ENCODE results near the gene TMEM109.

DNA sequence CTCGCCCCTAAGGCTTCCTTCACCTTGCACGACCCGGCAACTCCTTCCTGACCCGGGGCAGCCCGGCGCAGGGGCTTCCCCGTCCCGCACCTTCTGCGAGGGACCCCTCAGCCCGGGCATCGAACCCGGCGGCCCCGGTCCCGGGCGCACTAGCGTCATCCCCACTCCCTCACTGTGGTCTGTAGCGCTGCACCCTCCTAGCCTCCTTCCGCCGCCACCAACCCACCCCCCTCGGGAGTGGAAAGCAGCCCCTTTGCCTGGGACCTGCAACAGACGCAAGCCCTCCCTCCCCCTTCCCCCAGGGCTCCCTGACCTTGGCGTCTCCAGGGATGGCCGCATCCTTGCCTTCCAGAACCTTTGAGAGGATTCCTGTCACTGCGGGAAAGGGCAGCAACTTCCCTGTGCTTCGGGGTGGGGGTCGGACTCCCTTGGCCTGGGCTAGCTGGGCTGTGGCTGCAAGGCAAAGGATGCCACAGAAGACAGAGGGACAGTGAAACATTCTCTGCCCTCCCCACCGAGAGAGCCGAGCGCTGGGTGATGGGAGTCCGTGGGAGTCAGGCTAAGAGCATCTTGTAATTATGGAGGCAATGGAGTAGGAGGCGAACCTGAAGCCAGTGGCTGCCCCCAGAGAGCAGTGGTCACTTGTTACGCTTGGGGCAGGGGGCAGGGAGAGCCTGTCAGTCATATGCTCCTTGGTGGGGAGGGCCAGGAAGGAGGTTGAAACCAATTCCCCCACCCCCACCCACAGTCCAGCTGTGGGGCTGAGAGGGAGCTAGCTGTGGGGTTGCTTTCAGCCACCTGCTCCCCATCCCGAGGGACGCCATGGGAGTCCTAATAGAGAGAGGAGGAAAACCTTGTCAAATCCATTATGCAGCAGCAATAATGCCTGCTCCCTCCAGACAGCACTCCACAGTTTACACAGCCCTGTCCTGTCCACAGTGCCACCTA, 11.2 kb downstream of the TMEM109 start:
- TF ChIP-seq, protein P1, sequence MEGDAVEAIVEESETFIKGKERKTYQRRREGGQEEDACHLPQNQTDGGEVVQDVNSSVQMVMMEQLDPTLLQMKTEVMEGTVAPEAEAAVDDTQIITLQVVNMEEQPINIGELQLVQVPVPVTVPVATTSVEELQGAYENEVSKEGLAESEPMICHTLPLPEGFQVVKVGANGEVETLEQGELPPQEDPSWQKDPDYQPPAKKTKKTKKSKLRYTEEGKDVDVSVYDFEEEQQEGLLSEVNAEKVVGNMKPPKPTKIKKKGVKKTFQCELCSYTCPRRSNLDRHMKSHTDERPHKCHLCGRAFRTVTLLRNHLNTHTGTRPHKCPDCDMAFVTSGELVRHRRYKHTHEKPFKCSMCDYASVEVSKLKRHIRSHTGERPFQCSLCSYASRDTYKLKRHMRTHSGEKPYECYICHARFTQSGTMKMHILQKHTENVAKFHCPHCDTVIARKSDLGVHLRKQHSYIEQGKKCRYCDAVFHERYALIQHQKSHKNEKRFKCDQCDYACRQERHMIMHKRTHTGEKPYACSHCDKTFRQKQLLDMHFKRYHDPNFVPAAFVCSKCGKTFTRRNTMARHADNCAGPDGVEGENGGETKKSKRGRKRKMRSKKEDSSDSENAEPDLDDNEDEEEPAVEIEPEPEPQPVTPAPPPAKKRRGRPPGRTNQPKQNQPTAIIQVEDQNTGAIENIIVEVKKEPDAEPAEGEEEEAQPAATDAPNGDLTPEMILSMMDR (IDR thresholded peaks at IDR 0.05) = no peak
- TF ChIP-seq POLR2AphosphoS5 (IDR thresholded peaks at IDR 0.05) (no peak), POLR2A (IDR thresholded peaks at IDR 0.05) (no peak)
